H9 (cell line): Measurements from ENCODE around the gene UQCRC1. TPM values are rescaled to one million over a fixed set of nuclear protein-coding genes. Genes with fewer than 3 reads are reported as not detected.

Experiments
- DNase-seq: peaks from one replicate; pipeline ENCODE4 v3.0.0-alpha.2; 2017
- H2AFZ ChIP-seq: one replicate; pipeline ENCODE4 v1.6.1; 2013; ENCODE audit warnings: mild to moderate bottlenecking, low read length, control low read depth, moderate library complexity
- H2AK5ac ChIP-seq: 2 replicates; pipeline ENCODE4 v1.6.1; 2013; ENCODE audit warnings: low read length, control low read depth, mixed read lengths; ENCODE audit not compliant: insufficient read length
- H2BK120ac ChIP-seq: one replicate; pipeline ENCODE4 v1.6.1; 2013; ENCODE audit warnings: low read depth, mild to moderate bottlenecking, low read length, control low read depth, inconsistent platforms; ENCODE audit not compliant: poor library complexity, severe bottlenecking
- H2BK12ac ChIP-seq: 2 replicates; pipeline ENCODE4 v1.6.1; 2013; ENCODE audit warnings: low read length, control low read depth, mixed read lengths, low read depth; ENCODE audit not compliant: insufficient read length
- H2BK15ac ChIP-seq: 2 replicates; pipeline ENCODE4 v1.6.1; 2013; ENCODE audit warnings: low read depth, low read length, control low read depth
- H2BK20ac ChIP-seq: one replicate; pipeline ENCODE4 v1.6.1; 2013; ENCODE audit warnings: low read depth, mild to moderate bottlenecking, low read length, control low read depth, inconsistent platforms; ENCODE audit not compliant: poor library complexity, severe bottlenecking
- H2BK5ac ChIP-seq: 2 replicates; pipeline ENCODE4 v1.6.1; 2013; ENCODE audit warnings: low read length, control low read depth, mixed read lengths; ENCODE audit not compliant: insufficient read length
- H3K14ac ChIP-seq: 2 replicates; pipeline ENCODE4 v1.6.1; 2013; ENCODE audit warnings: low read length, control low read depth; ENCODE audit not compliant: insufficient read depth
- H3K18ac ChIP-seq: 2 replicates; pipeline ENCODE4 v1.6.1; 2013; ENCODE audit warnings: low read depth, mild to moderate bottlenecking, mixed read lengths, low read length, control low read depth; ENCODE audit not compliant: insufficient read length
- H3K23ac ChIP-seq: 2 replicates; pipeline ENCODE4 v1.6.1; 2013; ENCODE audit warnings: low read length, control low read depth, mixed read lengths, low read depth; ENCODE audit not compliant: insufficient read length
- H3K23me2 ChIP-seq: 2 replicates; pipeline ENCODE4 v1.6.1; 2013; ENCODE audit warnings: low read depth, mild to moderate bottlenecking, mixed read lengths, low read length, control low read depth; ENCODE audit not compliant: insufficient read length, poor library complexity, severe bottlenecking
- H3K27ac ChIP-seq: 2 replicates; pipeline ENCODE4 v1.5.1; 2013; ENCODE audit warnings: low read length, control low read depth, mixed read lengths, low read depth; ENCODE audit not compliant: insufficient read length
- H3K27me3 ChIP-seq: 2 replicates; pipeline ENCODE4 v1.6.1; 2013; ENCODE audit warnings: low read length, control low read depth, inconsistent platforms; ENCODE audit not compliant: insufficient read depth
- H3K4ac ChIP-seq: 2 replicates; pipeline ENCODE4 v1.6.1; 2013; ENCODE audit warnings: low read depth, mild to moderate bottlenecking, control low read depth, inconsistent platforms, low read length, moderate library complexity
- H3K4me1 ChIP-seq: 2 replicates; pipeline ENCODE4 v1.6.1; 2013; ENCODE audit warnings: low read length, control low read depth, inconsistent platforms; ENCODE audit not compliant: insufficient read depth
- H3K4me2 ChIP-seq: 2 replicates; pipeline ENCODE4 v1.6.1; 2013; ENCODE audit warnings: low read length, control low read depth, mixed read lengths; ENCODE audit not compliant: insufficient read length, insufficient read depth
- H3K56ac ChIP-seq: 2 replicates; pipeline ENCODE4 v1.6.1; 2013; ENCODE audit warnings: low read depth, mild to moderate bottlenecking, mixed read lengths, low read length, control low read depth; ENCODE audit not compliant: insufficient read length
- H3K79me1 ChIP-seq: 2 replicates; pipeline ENCODE4 v1.6.1; 2013; ENCODE audit warnings: low read depth, mild to moderate bottlenecking, moderate library complexity, low read length, control low read depth, inconsistent platforms; ENCODE audit not compliant: insufficient read depth, poor library complexity, severe bottlenecking
- H3K79me2 ChIP-seq: 2 replicates; pipeline ENCODE4 v1.6.1; 2013; ENCODE audit warnings: low read length, control low read depth, inconsistent platforms; ENCODE audit not compliant: insufficient read depth
- H3K9ac ChIP-seq: 2 replicates; pipeline ENCODE4 v1.6.1; 2013; ENCODE audit warnings: low read length, control low read depth, mixed read lengths; ENCODE audit not compliant: insufficient read length; ENCODE audit errors: extremely low read depth
- H3K9me3 ChIP-seq: one replicate; pipeline ENCODE4 v1.6.1; 2013; ENCODE audit warnings: low read depth, low read length, inconsistent platforms; ENCODE audit not compliant: control insufficient read depth
- H3T11ph ChIP-seq: one replicate; pipeline ENCODE4 v1.6.1; 2013; ENCODE audit warnings: mild to moderate bottlenecking, low read length, control low read depth, inconsistent platforms
- H4K20me1 ChIP-seq: one replicate; pipeline ENCODE4 v1.6.1; 2013; ENCODE audit not compliant: control insufficient read depth, insufficient read length, insufficient read depth
- H4K5ac ChIP-seq: 2 replicates; pipeline ENCODE4 v1.6.1; 2013; ENCODE audit warnings: low read depth, mild to moderate bottlenecking, mixed read lengths, low read length, control low read depth; ENCODE audit not compliant: insufficient read length
- H4K8ac ChIP-seq: replicated peaks from 2 replicates; pipeline ENCODE4 v1.6.1; 2013; ENCODE audit warnings: low read length, control low read depth, mixed read lengths, low read depth; ENCODE audit not compliant: insufficient read length
- H4K91ac ChIP-seq: 2 replicates; pipeline ENCODE4 v1.6.1; 2013; ENCODE audit warnings: low read depth, mild to moderate bottlenecking, moderate library complexity, mixed read lengths, low read length, control low read depth; ENCODE audit not compliant: insufficient read length
- H3K27ac Mint-ChIP-seq, 3 experiments: 2 replicates in 2 of 3; 3 replicates in 1 of 3; pipeline ENCODE4 v1.8.0; 2020 to 2021; ENCODE audit warnings: mixed read lengths in 3 of 3, mild to moderate bottlenecking in 1 of 3, moderate library complexity in 1 of 3
- H3K27me3 Mint-ChIP-seq: 2 replicates; pipeline ENCODE4 v1.8.0; 2021; ENCODE audit warnings: low read depth, mild to moderate bottlenecking, moderate library complexity, mixed read lengths
- H3K36me3 Mint-ChIP-seq, 3 experiments: 2 replicates in 2 of 3; 3 replicates in 1 of 3; pipeline ENCODE4 v1.8.0; 2020 to 2021; ENCODE audit warnings: low read depth in 3 of 3, mixed read lengths in 3 of 3; ENCODE audit not compliant: insufficient read depth in 1 of 3
- H3K4me1 Mint-ChIP-seq, 2 experiments: 2 replicates each; pipeline ENCODE4 v1.8.0; 2020; ENCODE audit warnings: mixed read lengths in 2 of 2
- H3K4me3 Mint-ChIP-seq, 2 experiments: 2 replicates in 1 of 2; 3 replicates in 1 of 2; pipeline ENCODE4 v1.8.0; 2020 to 2021; ENCODE audit warnings: mild to moderate bottlenecking in 2 of 2, mixed read lengths in 2 of 2, moderate library complexity in 1 of 2
- H3K9me3 Mint-ChIP-seq, 2 experiments: 2 replicates in 1 of 2; 3 replicates in 1 of 2; pipeline ENCODE4 v1.8.0; 2020; ENCODE audit warnings: mild to moderate bottlenecking in 2 of 2, mixed read lengths in 2 of 2, moderate library complexity in 1 of 2
- CTCF ChIP-seq: fragments of 200-600 bp; sonication (generic); conservative IDR thresholded peaks from 3 replicates; pipeline ENCODE4 v1.8.0; 2021; ENCODE audit warnings: antibody characterized with exemption, mild to moderate bottlenecking
- WGBS: extraction: QIAGEN DNeasy Blood & Tissue Kit; methylation state at CpG from one replicate; pipeline ENCODE4 v1.1.7; 2013; ENCODE audit warnings: missing lambda C conversion rate, low lambda C conversion rate, mixed read lengths; ENCODE audit not compliant: insufficient read length; ENCODE audit errors: extremely low coverage; 5-methylcytosine and 5-hydroxymethylcytosine counted together
- total RNA-seq: library from RNA; stranded (reverse); gene quantifications from 2 replicates; pipeline ENCODE4 v1.2.1, GENCODE V29; 2021

UQCRC1 gene
- total RNA-seq, 1 experiment from 2014 or later: 285 TPM

GRCh38 chr3:48637305-48637704 lies 27.9 kb upstream of the UQCRC1 start:
- no peaks in the 10 kb centered on the region for H3K27me3 ChIP-seq
- no peaks in the 10 kb centered on the region for H3K79me1 ChIP-seq
- Mint-ChIP-seq H3K9me3 (no peaks in the 10 kb centered on the region), H3K27me3 (no peaks in the 10 kb centered on the region; the same call in 1 of the 2 replicates), H3K27ac (peak overlapping the region; percentile 86 to 93 (median 92); a peak in 5 of 7 replicates), H3K4me1 (peaks cover 28 to 31% of the 10 kb centered on the region in 2 experiments), H3K4me3 (peak overlapping the region; percentile 41 to 72; a peak in 4 of 5 replicates), H3K36me3 (peaks cover 17 to 53% (median 52%) of the 10 kb centered on the region in 3 experiments; a peak in 6 of 7 replicates)
- no peaks in the 10 kb centered on the region for H3K79me2 ChIP-seq
- no peak overlapping the region for H3K56ac ChIP-seq
- H2AFZ ChIP-seq: no peak overlapping the region
- no peak overlapping the region for H3K23ac ChIP-seq
- peaks cover 2% of the 10 kb centered on the region for H3K4me1 ChIP-seq
- no peak overlapping the region for H2BK12ac ChIP-seq
- no peak overlapping the region for H3K27ac ChIP-seq
- H2BK15ac ChIP-seq: no peak overlapping the region
- H2BK5ac ChIP-seq: no peak overlapping the region
- H4K8ac ChIP-seq: no peak overlapping the region
- H3K4me2 ChIP-seq: no peak overlapping the region
- no peak overlapping the region for H4K5ac ChIP-seq
- H3K4ac ChIP-seq: no peak overlapping the region
- WGBS: no CpG with 5 or more reads among the region's 6 CpGs
- no peak overlapping the region for H4K91ac ChIP-seq
- DNase-seq: no peak
- H2BK20ac ChIP-seq: no peak overlapping the region
- H3K14ac ChIP-seq: no peak overlapping the region
- H3T11ph ChIP-seq: no peak overlapping the region
- H3K18ac ChIP-seq: no peak overlapping the region
- H3K9ac ChIP-seq: no peak overlapping the region
- H2BK120ac ChIP-seq: no peak overlapping the region
- TF ChIP-seq CTCF: no peak
- H3K9me3 ChIP-seq: no peaks in the 10 kb centered on the region
- peaks cover 2% of the 10 kb centered on the region for H4K20me1 ChIP-seq
- H3K23me2 ChIP-seq: peaks cover 6% of the 10 kb centered on the region
- no peak overlapping the region for H2AK5ac ChIP-seq
